GM12875 (cell line): ENCODE data around the gene SMARCD1.

Experiments
- H3K4me3 ChIP-seq: one replicate; pipeline ENCODE4 v1.5.1; 2011; ENCODE audit warnings: low read depth, low read length, control low read depth
- TF ChIP-seq, protein P1 (sequence below): IDR thresholded peaks from 2 replicates; pipeline ENCODE4 v1.5.1; 2011; ENCODE audit warnings: low read depth, mild to moderate bottlenecking, control low read depth, inconsistent platforms, low read length, moderate library complexity, borderline replicate concordance; ENCODE audit not compliant: insufficient read depth

Gene SMARCD1

DNA sequence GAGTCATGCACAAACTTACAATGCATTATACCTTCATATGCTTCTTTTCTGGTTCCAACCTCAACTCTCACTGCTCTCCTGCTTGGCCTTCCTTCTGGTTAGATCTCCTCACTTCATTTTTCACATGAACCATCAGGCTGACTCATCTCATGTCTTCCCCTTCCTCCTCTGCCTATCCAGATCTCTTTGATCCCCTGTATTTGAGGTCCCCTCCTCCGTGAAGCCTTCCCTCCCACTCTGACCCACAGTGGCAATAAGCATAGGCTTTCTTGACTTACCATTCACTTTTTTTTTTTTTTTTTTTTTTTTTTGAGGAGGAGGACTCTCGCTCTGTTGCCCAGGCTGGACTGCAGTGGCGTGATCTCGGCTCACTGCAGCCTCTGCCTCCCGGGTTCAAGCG lies 42.4 kb upstream of the SMARCD1 start:
- H3K4me3 ChIP-seq = no peak overlapping the region
- TF ChIP-seq, protein P1, sequence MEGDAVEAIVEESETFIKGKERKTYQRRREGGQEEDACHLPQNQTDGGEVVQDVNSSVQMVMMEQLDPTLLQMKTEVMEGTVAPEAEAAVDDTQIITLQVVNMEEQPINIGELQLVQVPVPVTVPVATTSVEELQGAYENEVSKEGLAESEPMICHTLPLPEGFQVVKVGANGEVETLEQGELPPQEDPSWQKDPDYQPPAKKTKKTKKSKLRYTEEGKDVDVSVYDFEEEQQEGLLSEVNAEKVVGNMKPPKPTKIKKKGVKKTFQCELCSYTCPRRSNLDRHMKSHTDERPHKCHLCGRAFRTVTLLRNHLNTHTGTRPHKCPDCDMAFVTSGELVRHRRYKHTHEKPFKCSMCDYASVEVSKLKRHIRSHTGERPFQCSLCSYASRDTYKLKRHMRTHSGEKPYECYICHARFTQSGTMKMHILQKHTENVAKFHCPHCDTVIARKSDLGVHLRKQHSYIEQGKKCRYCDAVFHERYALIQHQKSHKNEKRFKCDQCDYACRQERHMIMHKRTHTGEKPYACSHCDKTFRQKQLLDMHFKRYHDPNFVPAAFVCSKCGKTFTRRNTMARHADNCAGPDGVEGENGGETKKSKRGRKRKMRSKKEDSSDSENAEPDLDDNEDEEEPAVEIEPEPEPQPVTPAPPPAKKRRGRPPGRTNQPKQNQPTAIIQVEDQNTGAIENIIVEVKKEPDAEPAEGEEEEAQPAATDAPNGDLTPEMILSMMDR = no peak

DNA sequence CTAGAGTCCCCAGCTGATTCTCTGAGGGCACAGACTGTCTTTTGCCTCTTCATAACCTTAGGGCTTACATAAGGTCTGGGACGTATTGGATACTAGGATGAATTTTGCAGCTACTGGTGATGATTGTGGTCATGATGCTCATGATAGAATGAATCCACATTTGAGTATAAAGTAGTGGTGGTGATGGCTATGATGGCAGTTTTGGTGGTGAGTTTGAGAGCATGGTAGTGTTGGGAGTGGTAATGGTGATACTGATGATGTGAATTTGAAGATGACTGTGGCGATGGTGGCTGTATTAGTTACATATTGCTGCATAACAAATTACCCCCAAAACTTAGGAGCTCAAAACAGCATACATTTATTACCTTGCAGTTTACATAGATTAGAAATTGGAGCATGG lies 41.8 kb upstream of the SMARCD1 start:
- TF ChIP-seq, protein P1 = no peak
- no peak overlapping the region for H3K4me3 ChIP-seq

DNA sequence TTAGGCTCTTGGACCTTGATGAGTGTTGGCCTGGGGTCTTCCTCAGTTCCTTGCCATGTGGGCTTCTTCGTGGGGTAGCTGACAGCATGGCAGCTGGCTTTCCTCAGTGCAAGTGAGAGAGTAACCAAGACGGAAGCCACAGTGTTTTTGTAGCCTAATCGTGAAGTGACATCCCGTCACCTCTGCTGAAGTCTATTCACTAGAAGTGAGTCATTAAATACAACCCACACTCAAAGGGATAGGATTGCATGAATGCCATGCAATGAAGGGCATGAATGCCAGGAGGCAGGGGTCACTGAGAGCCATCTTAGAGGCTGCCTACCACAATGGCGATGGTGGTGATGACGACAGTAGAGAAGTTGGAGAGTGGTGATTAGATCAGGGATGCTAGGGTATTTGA lies 41.3 kb upstream of the SMARCD1 start:
- TF ChIP-seq, protein P1 = no peak
- H3K4me3 ChIP-seq = no peak overlapping the region

DNA sequence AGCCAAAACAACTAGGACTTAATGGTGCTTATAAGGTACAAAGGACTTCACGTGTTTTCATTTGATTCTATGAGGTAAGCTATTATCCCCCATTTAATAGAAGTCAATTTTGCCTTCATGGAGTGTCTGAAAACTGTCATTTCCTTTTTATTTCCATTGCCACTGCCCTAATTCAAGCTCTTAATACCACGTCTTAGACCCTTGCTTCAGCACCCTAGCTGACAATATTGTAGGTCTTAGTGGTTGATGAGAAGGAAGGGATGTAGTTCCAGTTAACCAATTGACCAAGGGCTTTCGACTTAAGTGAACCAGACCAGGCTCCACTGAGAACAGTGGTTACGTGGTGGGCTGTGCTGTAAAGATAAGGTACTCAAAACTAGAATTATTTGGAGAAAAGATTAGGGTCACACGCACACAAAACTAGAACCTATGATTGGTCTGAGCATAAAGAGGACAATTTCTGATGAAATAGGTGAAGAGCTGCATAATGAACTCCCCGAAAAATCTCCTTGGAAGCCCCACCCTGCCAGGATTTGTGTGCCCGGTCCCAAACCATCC lies 37.4 kb upstream of the SMARCD1 start:
- TF ChIP-seq, protein P1 = no peak
- no peak overlapping the region for H3K4me3 ChIP-seq

DNA sequence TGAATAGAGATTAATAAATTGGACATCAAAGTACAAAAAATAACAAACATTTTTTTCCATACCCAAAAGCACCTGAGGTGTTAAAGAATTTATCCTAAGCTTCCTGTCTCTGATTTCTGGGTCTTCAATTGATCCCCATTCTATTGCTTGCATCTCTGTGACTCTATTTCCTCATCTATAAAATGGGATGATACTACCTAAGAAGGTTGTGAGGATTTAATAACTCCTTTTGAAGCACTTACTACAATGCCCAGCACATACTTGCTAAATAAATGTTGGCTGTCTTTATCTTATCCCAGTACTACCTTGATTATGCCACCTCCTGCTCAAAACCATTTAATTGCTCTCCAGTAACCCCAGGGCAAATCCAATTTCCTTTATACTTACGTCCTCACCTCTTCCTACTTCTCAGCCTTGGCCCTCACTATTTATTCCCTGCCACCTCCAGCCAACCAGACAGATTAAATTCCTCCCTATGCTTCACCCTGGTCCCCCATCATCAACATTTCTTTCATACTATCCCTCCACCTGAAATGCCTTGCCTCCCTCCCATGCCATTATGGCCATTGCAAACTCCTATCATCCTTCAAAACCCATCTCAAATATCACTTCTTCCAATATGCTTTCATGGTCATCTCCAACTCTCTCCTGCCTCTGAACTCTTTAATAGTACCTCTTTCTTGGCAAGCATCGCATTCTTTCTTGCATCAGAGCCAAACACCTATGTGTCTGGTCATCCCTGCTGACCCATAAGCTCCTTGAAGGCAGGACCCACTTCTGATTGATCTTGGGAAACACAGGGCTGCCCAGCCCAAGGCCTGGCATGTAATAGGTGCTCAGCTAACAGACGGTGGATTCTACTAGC lies 35.7 kb upstream of the SMARCD1 start:
- TF ChIP-seq, protein P1 = no peak
- no peak overlapping the region for H3K4me3 ChIP-seq

DNA sequence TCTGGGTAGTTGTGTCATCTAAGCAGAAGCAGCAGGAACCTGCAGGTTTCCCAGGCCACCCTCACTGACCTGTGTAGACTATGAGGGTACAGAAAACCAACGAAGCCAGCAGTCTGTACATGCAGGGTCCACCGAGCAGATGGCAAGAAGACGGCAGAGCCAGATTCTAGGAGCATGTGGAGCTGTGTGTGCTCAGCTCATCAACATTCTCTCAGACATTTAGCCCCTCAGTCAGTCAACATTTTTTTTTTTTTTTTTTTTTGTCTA lies 35.1 kb upstream of the SMARCD1 start:
- TF ChIP-seq, protein P1 = no peak
- no peak overlapping the region for H3K4me3 ChIP-seq
